NB4 (cell line): ENCODE data around the gene PLA2G6.

Experiments used
- POLR2A ChIP-seq: IDR thresholded peaks from 2 replicates; pipeline ENCODE4 v1.6.1; 2011; ENCODE audit warnings: mild to moderate bottlenecking; ENCODE audit not compliant: insufficient read length; ENCODE audit errors: extremely low read depth
- TF ChIP-seq, protein P1 (sequence below): IDR thresholded peaks from one replicate; pipeline ENCODE4 v1.5.1; 2012; ENCODE audit warnings: low read depth, low read length
- TF ChIP-seq, protein P2 (sequence below): IDR thresholded peaks from 2 replicates; pipeline ENCODE4 v1.6.1; 2011; ENCODE audit warnings: low read depth, low read length

GRCh38 chr22:38177044-38177443 is 4.6 kb downstream of the PLA2G6 start:
- TF ChIP-seq, protein P1, sequence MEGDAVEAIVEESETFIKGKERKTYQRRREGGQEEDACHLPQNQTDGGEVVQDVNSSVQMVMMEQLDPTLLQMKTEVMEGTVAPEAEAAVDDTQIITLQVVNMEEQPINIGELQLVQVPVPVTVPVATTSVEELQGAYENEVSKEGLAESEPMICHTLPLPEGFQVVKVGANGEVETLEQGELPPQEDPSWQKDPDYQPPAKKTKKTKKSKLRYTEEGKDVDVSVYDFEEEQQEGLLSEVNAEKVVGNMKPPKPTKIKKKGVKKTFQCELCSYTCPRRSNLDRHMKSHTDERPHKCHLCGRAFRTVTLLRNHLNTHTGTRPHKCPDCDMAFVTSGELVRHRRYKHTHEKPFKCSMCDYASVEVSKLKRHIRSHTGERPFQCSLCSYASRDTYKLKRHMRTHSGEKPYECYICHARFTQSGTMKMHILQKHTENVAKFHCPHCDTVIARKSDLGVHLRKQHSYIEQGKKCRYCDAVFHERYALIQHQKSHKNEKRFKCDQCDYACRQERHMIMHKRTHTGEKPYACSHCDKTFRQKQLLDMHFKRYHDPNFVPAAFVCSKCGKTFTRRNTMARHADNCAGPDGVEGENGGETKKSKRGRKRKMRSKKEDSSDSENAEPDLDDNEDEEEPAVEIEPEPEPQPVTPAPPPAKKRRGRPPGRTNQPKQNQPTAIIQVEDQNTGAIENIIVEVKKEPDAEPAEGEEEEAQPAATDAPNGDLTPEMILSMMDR, result no peak
- no peak for TF ChIP-seq POLR2A
- TF ChIP-seq, protein P2, sequence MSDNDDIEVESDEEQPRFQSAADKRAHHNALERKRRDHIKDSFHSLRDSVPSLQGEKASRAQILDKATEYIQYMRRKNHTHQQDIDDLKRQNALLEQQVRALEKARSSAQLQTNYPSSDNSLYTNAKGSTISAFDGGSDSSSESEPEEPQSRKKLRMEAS, result no peak
